HepG2 (cell line): ENCODE data around the gene EPB41L5.

Experiments used
- CEBPB ChIP-seq: IDR thresholded peaks from 2 replicates; pipeline ENCODE4 v1.6.1; 2011; ENCODE audit warnings: low read depth, low read length, improper control_type of control experiment, borderline replicate concordance
- EZH2 ChIP-seq: conservative IDR thresholded peaks from 2 replicates; pipeline ENCODE4 v1.6.1; 2012; ENCODE audit warnings: mild to moderate bottlenecking, low read depth, low read length, moderate library complexity
- KAT2B ChIP-seq: fragments of 150-350 bp; IDR thresholded peaks from 2 replicates; pipeline ENCODE4 v1.6.1; 2014; ENCODE audit warnings: low read depth, low read length, borderline replicate concordance
- KDM2A ChIP-seq: sonication (generic); formaldehyde crosslinking; IDR thresholded peaks from 2 replicates; pipeline ENCODE4 v1.4.0; 2020; ENCODE audit warnings: low read depth, missing genetic modification reagents, borderline replicate concordance
- NFYB ChIP-seq: sonication (generic); formaldehyde crosslinking; IDR thresholded peaks from 2 replicates; pipeline ENCODE4 v1.4.0; 2020; ENCODE audit warnings: missing genetic modification reagents
- RAD21 ChIP-seq: fragments of 450-650 bp; formaldehyde crosslinking; IDR thresholded peaks from 2 replicates; pipeline ENCODE4 v1.5.0; 2020; ENCODE audit warnings: mild to moderate bottlenecking
- RBM39 ChIP-seq: fragments of 200-400 bp; formaldehyde crosslinking; IDR thresholded peaks from one replicate; pipeline ENCODE4 v1.6.1; 2018; ENCODE audit warnings: antibody characterized with exemption, mild to moderate bottlenecking, low read depth, low read length; ENCODE audit not compliant: poor library complexity, severe bottlenecking
- TAF1 ChIP-seq: sonication (generic); formaldehyde crosslinking; IDR thresholded peaks from 2 replicates; pipeline ENCODE4 v1.4.0; 2020; ENCODE audit warnings: missing genetic modification reagents
- TP53 ChIP-seq: sonication (generic); formaldehyde crosslinking; conservative IDR thresholded peaks from 2 replicates; pipeline ENCODE4 v1.4.0; 2020; ENCODE audit warnings: missing genetic modification reagents
- ZFX ChIP-seq: sonication (generic); formaldehyde crosslinking; IDR thresholded peaks from 2 replicates; pipeline ENCODE4 v1.4.0; 2020; ENCODE audit warnings: mild to moderate bottlenecking, low read depth, missing genetic modification reagents, moderate library complexity
- ZNF660 ChIP-seq: sonication (generic); formaldehyde crosslinking; IDR thresholded peaks from 2 replicates; pipeline ENCODE4 v1.5.1; 2020; ENCODE audit warnings: mild to moderate bottlenecking, low read depth, missing genetic modification reagents, borderline replicate concordance
- TF ChIP-seq, protein P1 (sequence below): sonication (generic); formaldehyde crosslinking; IDR thresholded peaks from 2 replicates; pipeline ENCODE4 v1.8.1; 2022; ENCODE audit warnings: mild to moderate bottlenecking, missing genetic modification reagents
- TF ChIP-seq, protein P2 (sequence below): sonication (generic); formaldehyde crosslinking; IDR thresholded peaks from 2 replicates; pipeline ENCODE4 v1.5.0; 2020; ENCODE audit warnings: mild to moderate bottlenecking, missing genetic modification reagents, moderate library complexity

DNA sequence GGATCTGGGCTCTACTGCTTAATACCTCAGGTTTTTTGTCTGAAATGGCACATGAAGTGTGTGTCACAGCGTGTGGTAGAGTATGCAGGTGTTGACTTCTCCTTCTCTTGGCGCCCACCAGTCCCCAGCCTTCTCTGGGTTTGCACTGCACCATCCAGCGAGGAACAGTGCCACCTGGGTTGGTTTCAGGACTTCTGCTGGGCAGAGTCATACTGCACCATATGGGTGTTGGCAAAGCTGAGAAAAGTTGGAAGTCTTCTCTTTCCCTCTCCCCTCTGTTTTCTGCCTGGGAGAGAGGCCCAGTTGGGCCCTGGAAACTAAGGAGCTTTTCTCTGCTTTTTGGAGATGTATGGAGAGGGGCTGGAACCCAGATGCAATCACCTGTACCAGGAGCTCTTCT, 166.5 kb downstream of the EPB41L5 start:
- TF ChIP-seq, protein P1, sequence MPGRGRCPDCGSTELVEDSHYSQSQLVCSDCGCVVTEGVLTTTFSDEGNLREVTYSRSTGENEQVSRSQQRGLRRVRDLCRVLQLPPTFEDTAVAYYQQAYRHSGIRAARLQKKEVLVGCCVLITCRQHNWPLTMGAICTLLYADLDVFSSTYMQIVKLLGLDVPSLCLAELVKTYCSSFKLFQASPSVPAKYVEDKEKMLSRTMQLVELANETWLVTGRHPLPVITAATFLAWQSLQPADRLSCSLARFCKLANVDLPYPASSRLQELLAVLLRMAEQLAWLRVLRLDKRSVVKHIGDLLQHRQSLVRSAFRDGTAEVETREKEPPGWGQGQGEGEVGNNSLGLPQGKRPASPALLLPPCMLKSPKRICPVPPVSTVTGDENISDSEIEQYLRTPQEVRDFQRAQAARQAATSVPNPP (CRISPR knock-in tag): no peak
- TF ChIP-seq TP53 (no peak), EZH2 (no peak), TAF1 (CRISPR knock-in tag) (no peak), ZNF660 (CRISPR knock-in tag) (no peak), ZFX (CRISPR knock-in tag) (no peak), NFYB (no peak), RAD21 (no peak), KAT2B (no peak), KDM2A (CRISPR knock-in tag) (no peak), CEBPB (no peak), RBM39 (no peak)
- TF ChIP-seq, protein P2, sequence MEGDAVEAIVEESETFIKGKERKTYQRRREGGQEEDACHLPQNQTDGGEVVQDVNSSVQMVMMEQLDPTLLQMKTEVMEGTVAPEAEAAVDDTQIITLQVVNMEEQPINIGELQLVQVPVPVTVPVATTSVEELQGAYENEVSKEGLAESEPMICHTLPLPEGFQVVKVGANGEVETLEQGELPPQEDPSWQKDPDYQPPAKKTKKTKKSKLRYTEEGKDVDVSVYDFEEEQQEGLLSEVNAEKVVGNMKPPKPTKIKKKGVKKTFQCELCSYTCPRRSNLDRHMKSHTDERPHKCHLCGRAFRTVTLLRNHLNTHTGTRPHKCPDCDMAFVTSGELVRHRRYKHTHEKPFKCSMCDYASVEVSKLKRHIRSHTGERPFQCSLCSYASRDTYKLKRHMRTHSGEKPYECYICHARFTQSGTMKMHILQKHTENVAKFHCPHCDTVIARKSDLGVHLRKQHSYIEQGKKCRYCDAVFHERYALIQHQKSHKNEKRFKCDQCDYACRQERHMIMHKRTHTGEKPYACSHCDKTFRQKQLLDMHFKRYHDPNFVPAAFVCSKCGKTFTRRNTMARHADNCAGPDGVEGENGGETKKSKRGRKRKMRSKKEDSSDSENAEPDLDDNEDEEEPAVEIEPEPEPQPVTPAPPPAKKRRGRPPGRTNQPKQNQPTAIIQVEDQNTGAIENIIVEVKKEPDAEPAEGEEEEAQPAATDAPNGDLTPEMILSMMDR (CRISPR knock-in tag): no peak
